Measurements from ENCODE around the gene CSNK1D.

Gene CSNK1D

DNA sequence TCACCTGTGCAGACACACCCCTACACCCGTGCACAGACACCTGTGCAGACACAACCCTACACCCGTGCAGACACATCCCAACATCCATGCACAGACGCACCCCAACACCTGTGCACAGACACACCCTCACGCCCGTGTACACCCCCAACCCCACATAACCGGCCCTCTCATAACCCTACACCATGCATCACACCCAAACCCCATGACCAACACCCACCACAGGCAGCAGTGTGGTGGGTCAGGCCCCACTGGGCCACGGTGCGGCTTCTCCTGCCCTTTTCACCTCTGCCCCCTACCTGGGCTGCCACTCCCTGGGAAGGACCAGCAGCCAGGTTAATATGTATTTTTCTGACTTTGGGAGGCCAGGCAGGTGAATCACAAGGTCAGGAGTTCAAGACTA, 48.8 kb downstream of the CSNK1D start (continued):
- TF ChIP-seq, protein P1, sequence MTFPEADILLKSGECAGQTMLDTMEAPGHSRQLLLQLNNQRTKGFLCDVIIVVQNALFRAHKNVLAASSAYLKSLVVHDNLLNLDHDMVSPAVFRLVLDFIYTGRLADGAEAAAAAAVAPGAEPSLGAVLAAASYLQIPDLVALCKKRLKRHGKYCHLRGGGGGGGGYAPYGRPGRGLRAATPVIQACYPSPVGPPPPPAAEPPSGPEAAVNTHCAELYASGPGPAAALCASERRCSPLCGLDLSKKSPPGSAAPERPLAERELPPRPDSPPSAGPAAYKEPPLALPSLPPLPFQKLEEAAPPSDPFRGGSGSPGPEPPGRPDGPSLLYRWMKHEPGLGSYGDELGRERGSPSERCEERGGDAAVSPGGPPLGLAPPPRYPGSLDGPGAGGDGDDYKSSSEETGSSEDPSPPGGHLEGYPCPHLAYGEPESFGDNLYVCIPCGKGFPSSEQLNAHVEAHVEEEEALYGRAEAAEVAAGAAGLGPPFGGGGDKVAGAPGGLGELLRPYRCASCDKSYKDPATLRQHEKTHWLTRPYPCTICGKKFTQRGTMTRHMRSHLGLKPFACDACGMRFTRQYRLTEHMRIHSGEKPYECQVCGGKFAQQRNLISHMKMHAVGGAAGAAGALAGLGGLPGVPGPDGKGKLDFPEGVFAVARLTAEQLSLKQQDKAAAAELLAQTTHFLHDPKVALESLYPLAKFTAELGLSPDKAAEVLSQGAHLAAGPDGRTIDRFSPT (tag by site-specific recombination; IDR thresholded peaks at IDR 0.05), result no peak
- TF ChIP-seq ZNF354C (tag by site-specific recombination; IDR thresholded peaks at IDR 0.05; ENCODE audit: borderline replicate concordance, low read depth), result no peak
- no peak for TF ChIP-seq ZNF146 (tag by site-specific recombination; IDR thresholded peaks at IDR 0.05)
- TF ChIP-seq, protein P2, sequence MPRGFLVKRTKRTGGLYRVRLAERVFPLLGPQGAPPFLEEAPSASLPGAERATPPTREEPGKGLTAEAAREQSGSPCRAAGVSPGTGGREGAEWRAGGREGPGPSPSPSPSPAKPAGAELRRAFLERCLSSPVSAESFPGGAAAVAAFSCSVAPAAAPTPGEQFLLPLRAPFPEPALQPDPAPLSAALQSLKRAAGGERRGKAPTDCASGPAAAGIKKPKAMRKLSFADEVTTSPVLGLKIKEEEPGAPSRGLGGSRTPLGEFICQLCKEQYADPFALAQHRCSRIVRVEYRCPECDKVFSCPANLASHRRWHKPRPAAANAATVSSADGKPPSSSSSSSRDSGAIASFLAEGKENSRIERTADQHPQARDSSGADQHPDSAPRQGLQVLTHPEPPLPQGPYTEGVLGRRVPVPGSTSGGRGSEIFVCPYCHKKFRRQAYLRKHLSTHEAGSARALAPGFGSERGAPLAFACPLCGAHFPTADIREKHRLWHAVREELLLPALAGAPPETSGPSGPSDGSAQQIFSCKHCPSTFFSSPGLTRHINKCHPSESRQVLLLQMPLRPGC (tag by site-specific recombination; IDR thresholded peaks at IDR 0.05), result no peak
- no peak for TF ChIP-seq ZNF394 (tag by site-specific recombination; IDR thresholded peaks at IDR 0.05; ENCODE audit: borderline replicate concordance)
- TF ChIP-seq ZNF560 (tag by site-specific recombination; IDR thresholded peaks at IDR 0.05; ENCODE audit: borderline replicate concordance), result no peak
- TF ChIP-seq ZNF37A (tag by site-specific recombination; IDR thresholded peaks at IDR 0.05), result no peak
- no peak for TF ChIP-seq ZNF426 (tag by site-specific recombination; IDR thresholded peaks at IDR 0.05)

DNA sequence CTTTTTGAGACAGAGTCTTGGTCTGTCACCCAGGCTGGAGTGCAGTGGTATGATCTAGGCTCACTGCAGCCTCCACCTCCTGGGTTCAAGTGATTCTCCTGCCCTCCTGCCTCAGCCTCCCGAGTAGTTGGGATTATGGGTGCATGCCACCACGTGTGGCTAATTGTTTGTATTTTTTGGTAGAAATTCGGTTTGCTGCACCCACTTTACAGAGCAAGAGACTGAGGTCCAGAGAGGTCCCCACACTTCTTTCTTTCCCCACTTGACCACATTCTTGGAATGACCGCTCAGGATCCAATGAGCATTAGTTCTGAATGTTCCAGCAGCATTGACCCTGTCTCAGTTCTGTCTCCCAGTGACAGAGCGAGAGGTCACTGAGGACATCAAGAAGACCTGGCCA, 50.0 kb downstream of the CSNK1D start:
- CTCF ChIA-PET, result no interaction called here
- no peaks in the 10 kb centered on the region for H3K4me1 ChIP-seq (ENCODE audit: control insufficient read depth, insufficient read depth, low read length)
- no peaks in the 10 kb centered on the region for H3K36me3 ChIP-seq (ENCODE audit: control insufficient read depth in 2 of 2, insufficient read depth in 1 of 2, low read length in 2 of 2)
- H3K4me3 ChIP-seq (ENCODE audit: low read depth, low read length), result no peak overlapping the region
- H3K27ac ChIP-seq (ENCODE audit: extremely low read depth, low read depth, low read length), result no peak overlapping the region
- no peaks in the 10 kb centered on the region for H3K9me3 ChIP-seq (ENCODE audit: control insufficient read depth, insufficient read depth, low read depth, low read length)
- TF ChIP-seq FEZF1 (tag by site-specific recombination; IDR thresholded peaks at IDR 0.05) (no peak), KLF8 (tag by site-specific recombination; IDR thresholded peaks at IDR 0.05) (no peak), ZNF311 (tag by site-specific recombination; IDR thresholded peaks at IDR 0.05; ENCODE audit: borderline replicate concordance) (no peak), ZNF248 (tag by site-specific recombination; IDR thresholded peaks at IDR 0.05) (no peak), ZNF791 (tag by site-specific recombination; IDR thresholded peaks at IDR 0.05) (no peak), ZNF24 (tag by site-specific recombination; IDR thresholded peaks at IDR 0.05) (no peak), ZNF157 (tag by site-specific recombination; IDR thresholded peaks at IDR 0.05) (no peak), ZNF624 (tag by site-specific recombination; IDR thresholded peaks at IDR 0.05) (no peak), MZF1 (tag by site-specific recombination; IDR thresholded peaks at IDR 0.05; ENCODE audit: borderline replicate concordance) (no peak)
- POLR2A ChIA-PET, result no interaction called here

DNA sequence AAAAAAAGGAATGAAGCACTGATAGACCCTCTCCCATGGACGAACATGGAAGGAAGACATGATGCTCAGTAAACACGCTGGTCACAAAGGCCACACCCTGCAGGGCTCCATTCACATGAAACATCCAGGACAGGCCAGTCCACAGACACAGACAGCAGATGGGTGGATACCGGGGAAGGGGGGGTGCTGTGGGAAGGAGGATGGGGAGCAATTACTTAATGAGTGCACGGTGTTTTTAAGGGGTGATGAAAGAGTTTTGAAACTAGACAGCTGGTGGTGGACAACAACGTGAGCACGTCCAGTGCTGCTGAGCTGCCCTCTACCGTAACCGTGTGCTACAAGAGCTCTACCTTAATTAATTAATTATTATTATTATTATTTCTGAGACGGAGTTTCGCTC, 50.7 kb downstream of the CSNK1D start:
- ChIA-PET CTCF (no interaction called here), POLR2A (interaction anchor here (0.6 kb wide), 1 partner anchor 55 kb away, joined by 4 read pairs; no protein-coding TSS in a partner anchor)
- Histone ChIP-seq H3K9me3 (ENCODE audit: control insufficient read depth, insufficient read depth, low read depth, low read length) (no peaks in the 10 kb centered on the region), H3K27ac (ENCODE audit: extremely low read depth, low read depth, low read length) (no peak overlapping the region), H3K4me1 (ENCODE audit: control insufficient read depth, insufficient read depth, low read length) (no peaks in the 10 kb centered on the region), H3K36me3 (ENCODE audit: control insufficient read depth in 2 of 2, insufficient read depth in 1 of 2, low read length in 2 of 2) (no peaks in the 10 kb centered on the region), H3K4me3 (ENCODE audit: low read depth, low read length) (no peak overlapping the region)
- TF ChIP-seq, protein P3, sequence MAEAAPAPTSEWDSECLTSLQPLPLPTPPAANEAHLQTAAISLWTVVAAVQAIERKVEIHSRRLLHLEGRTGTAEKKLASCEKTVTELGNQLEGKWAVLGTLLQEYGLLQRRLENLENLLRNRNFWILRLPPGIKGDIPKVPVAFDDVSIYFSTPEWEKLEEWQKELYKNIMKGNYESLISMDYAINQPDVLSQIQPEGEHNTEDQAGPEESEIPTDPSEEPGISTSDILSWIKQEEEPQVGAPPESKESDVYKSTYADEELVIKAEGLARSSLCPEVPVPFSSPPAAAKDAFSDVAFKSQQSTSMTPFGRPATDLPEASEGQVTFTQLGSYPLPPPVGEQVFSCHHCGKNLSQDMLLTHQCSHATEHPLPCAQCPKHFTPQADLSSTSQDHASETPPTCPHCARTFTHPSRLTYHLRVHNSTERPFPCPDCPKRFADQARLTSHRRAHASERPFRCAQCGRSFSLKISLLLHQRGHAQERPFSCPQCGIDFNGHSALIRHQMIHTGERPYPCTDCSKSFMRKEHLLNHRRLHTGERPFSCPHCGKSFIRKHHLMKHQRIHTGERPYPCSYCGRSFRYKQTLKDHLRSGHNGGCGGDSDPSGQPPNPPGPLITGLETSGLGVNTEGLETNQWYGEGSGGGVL (tag by site-specific recombination; IDR thresholded peaks at IDR 0.05), result no peak
- TF ChIP-seq ZNF660 (tag by site-specific recombination; IDR thresholded peaks at IDR 0.05) (no peak), ZNF664 (tag by site-specific recombination; IDR thresholded peaks at IDR 0.05) (no peak), BCL11A (tag by site-specific recombination; IDR thresholded peaks at IDR 0.05; ENCODE audit: low read depth) (no peak), ZNF37A (tag by site-specific recombination; IDR thresholded peaks at IDR 0.05) (no peak), MZF1 (tag by site-specific recombination; IDR thresholded peaks at IDR 0.05; ENCODE audit: borderline replicate concordance) (no peak), ZNF140 (tag by site-specific recombination; IDR thresholded peaks at IDR 0.05) (no peak)
- TF ChIP-seq, protein P4, sequence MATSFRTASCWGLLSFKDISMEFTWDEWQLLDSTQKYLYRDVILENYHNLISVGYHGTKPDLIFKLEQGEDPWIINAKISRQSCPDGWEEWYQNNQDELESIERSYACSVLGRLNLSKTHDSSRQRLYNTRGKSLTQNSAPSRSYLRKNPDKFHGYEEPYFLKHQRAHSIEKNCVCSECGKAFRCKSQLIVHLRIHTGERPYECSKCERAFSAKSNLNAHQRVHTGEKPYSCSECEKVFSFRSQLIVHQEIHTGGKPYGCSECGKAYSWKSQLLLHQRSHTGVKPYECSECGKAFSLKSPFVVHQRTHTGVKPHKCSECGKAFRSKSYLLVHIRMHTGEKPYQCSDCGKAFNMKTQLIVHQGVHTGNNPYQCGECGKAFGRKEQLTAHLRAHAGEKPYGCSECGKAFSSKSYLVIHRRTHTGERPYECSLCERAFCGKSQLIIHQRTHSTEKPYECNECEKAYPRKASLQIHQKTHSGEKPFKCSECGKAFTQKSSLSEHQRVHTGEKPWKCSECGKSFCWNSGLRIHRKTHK (tag by site-specific recombination; IDR thresholded peaks at IDR 0.05), result no peak
- TF ChIP-seq, protein P5, sequence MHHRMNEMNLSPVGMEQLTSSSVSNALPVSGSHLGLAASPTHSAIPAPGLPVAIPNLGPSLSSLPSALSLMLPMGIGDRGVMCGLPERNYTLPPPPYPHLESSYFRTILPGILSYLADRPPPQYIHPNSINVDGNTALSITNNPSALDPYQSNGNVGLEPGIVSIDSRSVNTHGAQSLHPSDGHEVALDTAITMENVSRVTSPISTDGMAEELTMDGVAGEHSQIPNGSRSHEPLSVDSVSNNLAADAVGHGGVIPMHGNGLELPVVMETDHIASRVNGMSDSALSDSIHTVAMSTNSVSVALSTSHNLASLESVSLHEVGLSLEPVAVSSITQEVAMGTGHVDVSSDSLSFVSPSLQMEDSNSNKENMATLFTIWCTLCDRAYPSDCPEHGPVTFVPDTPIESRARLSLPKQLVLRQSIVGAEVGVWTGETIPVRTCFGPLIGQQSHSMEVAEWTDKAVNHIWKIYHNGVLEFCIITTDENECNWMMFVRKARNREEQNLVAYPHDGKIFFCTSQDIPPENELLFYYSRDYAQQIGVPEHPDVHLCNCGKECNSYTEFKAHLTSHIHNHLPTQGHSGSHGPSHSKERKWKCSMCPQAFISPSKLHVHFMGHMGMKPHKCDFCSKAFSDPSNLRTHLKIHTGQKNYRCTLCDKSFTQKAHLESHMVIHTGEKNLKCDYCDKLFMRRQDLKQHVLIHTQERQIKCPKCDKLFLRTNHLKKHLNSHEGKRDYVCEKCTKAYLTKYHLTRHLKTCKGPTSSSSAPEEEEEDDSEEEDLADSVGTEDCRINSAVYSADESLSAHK (tag by site-specific recombination; IDR thresholded peaks at IDR 0.05), result no peak
